WTC11 (cell line): Measurements from ENCODE around the gene PLAAT3.

Experiments used
- IRF2 ChIP-seq: sonication (generic); formaldehyde crosslinking; IDR thresholded peaks from 2 replicates; pipeline ENCODE4 v1.8.0; 2022; ENCODE audit warnings: low read depth, missing genetic modification reagents, borderline replicate concordance
- TF ChIP-seq, protein P1 (sequence below): sonication (generic); formaldehyde crosslinking; IDR thresholded peaks from 2 replicates; pipeline ENCODE4 v1.8.1; 2022; ENCODE audit warnings: low read depth, missing genetic modification reagents, borderline replicate concordance

- TF ChIP-seq IRF2 = no peak
- TF ChIP-seq, protein P1, sequence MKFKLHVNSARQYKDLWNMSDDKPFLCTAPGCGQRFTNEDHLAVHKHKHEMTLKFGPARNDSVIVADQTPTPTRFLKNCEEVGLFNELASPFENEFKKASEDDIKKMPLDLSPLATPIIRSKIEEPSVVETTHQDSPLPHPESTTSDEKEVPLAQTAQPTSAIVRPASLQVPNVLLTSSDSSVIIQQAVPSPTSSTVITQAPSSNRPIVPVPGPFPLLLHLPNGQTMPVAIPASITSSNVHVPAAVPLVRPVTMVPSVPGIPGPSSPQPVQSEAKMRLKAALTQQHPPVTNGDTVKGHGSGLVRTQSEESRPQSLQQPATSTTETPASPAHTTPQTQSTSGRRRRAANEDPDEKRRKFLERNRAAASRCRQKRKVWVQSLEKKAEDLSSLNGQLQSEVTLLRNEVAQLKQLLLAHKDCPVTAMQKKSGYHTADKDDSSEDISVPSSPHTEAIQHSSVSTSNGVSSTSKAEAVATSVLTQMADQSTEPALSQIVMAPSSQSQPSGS (CRISPR knock-in tag) = no peak
Observed at GRCh38 chr11:63613517-63614135, 607 bp downstream of the PLAAT3 start.
